H1 (cell line): Measurements from ENCODE around the gene MEIS2. TPM values are rescaled to one million over a fixed set of nuclear protein-coding genes. Genes with fewer than 3 reads are reported as not detected.
A peak's percentile ranks its signal among the peaks of the same experiment; 100 is the strongest.

Source experiments
- CTCF ChIA-PET: fragments of 300-600 bp; sonication (Branson Sonifier 250); formaldehyde crosslinking; loops from one replicate; lab custom pipeline; 2021; ENCODE audit not compliant: partially characterized antibody; lab: Charles Lee
- POLR2A ChIA-PET: fragments of 300-600 bp; sonication (Branson Sonifier 250); formaldehyde crosslinking; loops from one replicate; lab custom pipeline; 2021; ENCODE audit warnings: inconsistent platforms; ENCODE audit not compliant: partially characterized antibody; lab: Charles Lee
- DNase-seq, 2 experiments: peaks; one replicate each; pipeline versions ENCODE4 v3.0.0 to v3.0.0-alpha.2; 2010 to 2022; ENCODE audit warnings: low spot score in 2 of 2, low read depth in 1 of 2, mixed read lengths in 1 of 2
- FAIRE-seq: peaks from 2 replicates; lab custom pipeline; 2011; peaks lifted over from hg19 to GRCh38; lab: Jason Lieb, UNC
- H2AFZ ChIP-seq: 2 replicates; pipeline ENCODE4 v1.8.1; 2012; ENCODE audit warnings: low read length, inconsistent platforms
- H2AK5ac ChIP-seq: 2 replicates; pipeline ENCODE4 v1.6.1; 2013; ENCODE audit warnings: low read depth, low read length
- H2BK120ac ChIP-seq: replicated peaks from 2 replicates; pipeline ENCODE3; 2013; ENCODE audit warnings: low read depth, low read length, inconsistent platforms
- H2BK12ac ChIP-seq: 2 replicates; pipeline ENCODE4 v1.6.1; 2013; ENCODE audit warnings: low read depth, low read length
- H2BK15ac ChIP-seq: 2 replicates; pipeline ENCODE4 v1.6.1; 2013; ENCODE audit warnings: low read length
- H2BK20ac ChIP-seq: 2 replicates; pipeline ENCODE4 v1.6.1; 2013; ENCODE audit warnings: low read length
- H2BK5ac ChIP-seq: 2 replicates; pipeline ENCODE4 v1.6.1; 2013; ENCODE audit warnings: low read depth, low read length
- H3K14ac ChIP-seq: 2 replicates; pipeline ENCODE4 v1.6.1; 2013; ENCODE audit warnings: inconsistent platforms; ENCODE audit not compliant: insufficient read length
- H3K18ac ChIP-seq: 2 replicates; pipeline ENCODE4 v1.6.1; 2013; ENCODE audit warnings: low read length; ENCODE audit errors: extremely low read depth
- H3K23ac ChIP-seq: 2 replicates; pipeline ENCODE4 v1.6.1; 2013; ENCODE audit warnings: inconsistent platforms; ENCODE audit not compliant: insufficient read length
- H3K23me2 ChIP-seq: 2 replicates; pipeline ENCODE4 v1.6.1; 2013; ENCODE audit warnings: low read depth, low read length
- H3K27ac ChIP-seq: 2 replicates; pipeline ENCODE4 v1.6.1; 2011; ENCODE audit warnings: low read depth, low read length, inconsistent platforms
- H3K27me3 ChIP-seq, 4 experiments: replicated peaks in 1 of 4; 1 replicate in 1 of 4; 2 replicates in 3 of 4; pipeline versions ENCODE4 v1.6.1 to v1.8.1; 2011 to 2013; ENCODE audit warnings: low read length in 3 of 4, mild to moderate bottlenecking in 3 of 4, inconsistent platforms in 2 of 4, mixed read lengths in 2 of 4, moderate library complexity in 1 of 4; ENCODE audit not compliant: control insufficient read depth in 3 of 4, insufficient read depth in 3 of 4; ENCODE audit errors: extremely low read depth in 1 of 4
- H3K36me3 ChIP-seq, 4 experiments: 2 replicates each; pipeline versions ENCODE4 v1.6.1 to v1.8.1; 2011 to 2013; ENCODE audit warnings: mild to moderate bottlenecking in 4 of 4, low read length in 3 of 4, moderate library complexity in 2 of 4, control low read depth in 1 of 4, inconsistent platforms in 1 of 4; ENCODE audit not compliant: insufficient read depth in 4 of 4, control insufficient read depth in 2 of 4
- H3K4ac ChIP-seq: replicated peaks from 2 replicates; pipeline ENCODE3; 2013; ENCODE audit warnings: low read length, low read depth, mixed read lengths, inconsistent platforms; ENCODE audit not compliant: insufficient read length
- H3K4me1 ChIP-seq, 4 experiments: replicated peaks in 1 of 4; 1 replicate in 1 of 4; 2 replicates in 3 of 4; pipeline versions ENCODE4 v1.6.1 to v1.8.1; 2011 to 2013; ENCODE audit warnings: low read length in 3 of 4, inconsistent platforms in 2 of 4, mixed read lengths in 1 of 4; ENCODE audit not compliant: insufficient read depth in 4 of 4, control insufficient read depth in 3 of 4
- H3K4me2 ChIP-seq, 2 experiments: 2 replicates each; pipeline versions ENCODE4 v1.6.1 to v1.8.1; 2011 to 2013; ENCODE audit warnings: low read depth in 2 of 2, low read length in 2 of 2, control low read depth in 1 of 2, inconsistent platforms in 1 of 2, mild to moderate bottlenecking in 1 of 2; ENCODE audit not compliant: insufficient read depth in 1 of 2
- H3K4me3 ChIP-seq, 4 experiments: fragments of 200-600, 300-600 bp in 1 of 4; sonication (generic), shearing (Covaris generic), sonication (Bioruptor Twin) in 1 of 4; 2 replicates each; pipeline versions ENCODE4 v1.5.1 to v1.8.1; 2011 to 2016; ENCODE audit warnings: low read length in 4 of 4, low read depth in 3 of 4, control low read depth in 2 of 4, inconsistent platforms in 2 of 4, mild to moderate bottlenecking in 2 of 4, mixed read lengths in 1 of 4, moderate library complexity in 1 of 4; ENCODE audit not compliant: insufficient read depth in 2 of 4; ENCODE audit errors: extremely low read depth in 1 of 4
- H3K56ac ChIP-seq: replicated peaks from 2 replicates; pipeline ENCODE3; 2013; ENCODE audit warnings: low read depth, mild to moderate bottlenecking, mixed read lengths, low read length, inconsistent platforms; ENCODE audit not compliant: insufficient read length
- H3K79me1 ChIP-seq: 2 replicates; pipeline ENCODE4 v1.6.1; 2013; ENCODE audit warnings: low read depth, low read length, control low read depth
- H3K79me2 ChIP-seq, 2 experiments: 2 replicates each; pipeline versions ENCODE4 v1.6.1 to v1.8.1; 2012 to 2013; ENCODE audit warnings: low read length in 2 of 2, mild to moderate bottlenecking in 2 of 2, inconsistent platforms in 1 of 2; ENCODE audit not compliant: insufficient read depth in 2 of 2, control insufficient read depth in 1 of 2
- H3K9ac ChIP-seq, 4 experiments: replicated peaks in 1 of 4; 1 replicate in 1 of 4; 2 replicates in 3 of 4; pipeline versions ENCODE4 v1.6.1 to v1.8.1; 2011 to 2013; ENCODE audit warnings: low read depth in 3 of 4, low read length in 3 of 4, control low read depth in 2 of 4, mild to moderate bottlenecking in 2 of 4, moderate library complexity in 2 of 4, inconsistent platforms in 1 of 4; ENCODE audit errors: extremely low read depth in 1 of 4
- H3K9me3 ChIP-seq, 2 experiments: 2 replicates each; pipeline versions ENCODE4 v1.6.1 to v1.8.1; 2012 to 2013; ENCODE audit warnings: mild to moderate bottlenecking in 2 of 2, moderate library complexity in 2 of 2, control low read depth in 1 of 2, inconsistent platforms in 1 of 2, low read depth in 1 of 2, low read length in 1 of 2, mixed read lengths in 1 of 2; ENCODE audit not compliant: insufficient read depth in 2 of 2
- H4K20me1 ChIP-seq, 2 experiments: replicated peaks in 1 of 2; 2 replicates each; pipeline versions ENCODE3 to v1.8.1; 2011 to 2013; ENCODE audit warnings: inconsistent platforms in 2 of 2, low read length in 2 of 2, mild to moderate bottlenecking in 1 of 2; ENCODE audit not compliant: insufficient read depth in 2 of 2, control insufficient read depth in 1 of 2
- H4K5ac ChIP-seq: 2 replicates; pipeline ENCODE4 v1.6.1; 2013; ENCODE audit warnings: low read length, low read depth, mixed read lengths, inconsistent platforms; ENCODE audit not compliant: insufficient read length
- H4K8ac ChIP-seq: 2 replicates; pipeline ENCODE4 v1.8.0; 2013; ENCODE audit warnings: mild to moderate bottlenecking, moderate library complexity, low read length, inconsistent platforms; ENCODE audit not compliant: insufficient read depth; ENCODE audit errors: extremely low read depth
- H4K91ac ChIP-seq: replicated peaks from 2 replicates; pipeline ENCODE3; 2013; ENCODE audit warnings: low read length, mixed read lengths, inconsistent platforms; ENCODE audit not compliant: insufficient read length
- CTBP2 ChIP-seq: IDR thresholded peaks from 2 replicates; pipeline ENCODE4 v1.7.0; 2011; ENCODE audit warnings: borderline replicate concordance, mild to moderate bottlenecking, moderate library complexity, mixed read lengths, low read length; ENCODE audit not compliant: insufficient read depth, insufficient read length
- EZH2 ChIP-seq: fragments of 200-600 bp; sonication (generic); IDR thresholded peaks from 2 replicates; pipeline ENCODE4 v1.7.1; 2012; ENCODE audit warnings: low read depth, mild to moderate bottlenecking, moderate library complexity, low read length, inconsistent platforms; ENCODE audit not compliant: severe bottlenecking
- RNF2 ChIP-seq: fragments of 200-900, 300-1000 bp; sonication (generic); IDR thresholded peaks from 2 replicates; pipeline ENCODE4 v1.7.1; 2016; ENCODE audit warnings: borderline replicate concordance, low read depth, mild to moderate bottlenecking, antibody characterized with exemption, low read length; ENCODE audit not compliant: poor library complexity, severe bottlenecking; ENCODE audit errors: missing control alignments
- SP1 ChIP-seq: IDR thresholded peaks from 2 replicates; pipeline ENCODE4 v1.6.1; 2011; ENCODE audit warnings: low read depth, low read length
- SUZ12 ChIP-seq: fragments of 200-600 bp; sonication (generic); IDR thresholded peaks from 2 replicates; pipeline ENCODE4 v1.6.1; 2012; ENCODE audit warnings: mild to moderate bottlenecking, inconsistent platforms, low read length, moderate library complexity, mixed read lengths
- TAF1 ChIP-seq: IDR thresholded peaks from 2 replicates; pipeline ENCODE4 v1.6.1; 2011; ENCODE audit warnings: mild to moderate bottlenecking, low read depth, low read length
- WGBS, 2 experiments: shearing (Covaris generic) in 1 of 2; methylation state at CpG; one replicate each; pipeline versions ENCODE4 v1.1.6 to v1.1.7; 2013 to 2015; ENCODE audit warnings: low lambda C conversion rate in 2 of 2, mixed read lengths in 2 of 2, inconsistent platforms in 1 of 2, low coverage in 1 of 2, missing lambda C conversion rate in 1 of 2; ENCODE audit not compliant: insufficient replicate concordance in 2 of 2, insufficient coverage in 1 of 2, insufficient read length in 1 of 2; ENCODE audit errors: extremely low coverage in 1 of 2, missing lambda C conversion rate in 1 of 2; 5-methylcytosine and 5-hydroxymethylcytosine counted together
- polyA plus RNA-seq, 7 experiments: library from polyadenylated mRNA; depleted of rRNA in 3 of 7; stranded (reverse) in 5 of 7; unstranded in 2 of 7; fragments of >200 nt in 5 of 7; fragments of 200-250 nt in 2 of 7; gene quantifications; 1 replicate in 5 of 7; 2 replicates in 1 of 7; 4 replicates in 1 of 7; pipeline versions ENCODE4 v1.2.1 to v1.2.3, GENCODE V29; 2011 to 2013; ENCODE audit warnings: missing spikeins in 2 of 7, mixed read lengths in 2 of 7
- total RNA-seq: library from RNA; stranded (reverse); fragmentation: NEBNext Ultra II Directional; extraction: Animal tissue kit (Norgen Biotek cat#: 25700); gene quantifications from 2 replicates; pipeline ENCODE4 v1.2.1, GENCODE V29; 2021
- TF ChIP-seq, protein P1 (sequence below): IDR thresholded peaks from 2 replicates; pipeline ENCODE4 v1.6.1; 2012; ENCODE audit warnings: inconsistent platforms

Gene MEIS2
- total and polyA plus RNA-seq, 2 of the 8 experiments (the other 6 are each of a cell fraction or from before 2014, with no cell fraction given) = 0.22 to 1.2 TPM

DNA sequence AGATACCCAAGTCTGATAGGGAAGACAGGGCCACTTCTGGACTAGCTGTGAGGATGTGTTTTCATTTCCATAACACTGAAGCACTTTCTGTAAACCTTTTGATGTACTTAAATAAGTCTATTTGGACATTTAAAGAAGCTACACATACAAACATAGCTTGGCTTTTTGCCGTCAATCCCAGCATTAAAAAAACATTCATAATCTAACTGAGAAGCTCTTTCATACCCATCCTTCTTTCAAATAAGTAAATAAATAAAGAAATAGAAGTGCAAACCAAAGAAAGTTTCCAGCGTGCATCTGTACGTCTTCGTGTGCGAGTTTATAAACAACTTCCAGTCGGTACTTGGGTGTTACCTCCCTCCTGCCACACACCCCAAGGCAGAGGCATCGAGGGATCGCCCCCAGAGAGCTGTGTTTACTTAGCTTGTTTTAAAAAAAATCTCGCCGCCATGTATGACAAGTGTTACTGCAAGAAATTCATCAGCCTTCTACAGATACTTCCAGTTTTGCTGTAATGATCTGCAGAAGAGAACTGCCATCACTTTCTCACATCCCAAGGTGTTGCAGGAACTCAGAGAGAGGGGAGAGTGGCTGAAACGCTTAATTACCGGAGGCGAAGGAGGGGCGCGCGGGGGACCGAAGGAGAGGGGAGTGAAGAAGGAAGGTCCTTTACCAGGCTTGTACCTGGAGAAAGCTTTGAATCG lies 9.0 kb upstream of the MEIS2 start:
- H3K27ac ChIP-seq = no peak overlapping the region
- H3K36me3 ChIP-seq = no peaks in the 10 kb centered on the region
- peaks cover 18% of the 10 kb centered on the region; the same call in 1 of the 2 replicates for H3K23me2 ChIP-seq
- no peak overlapping the region for H2BK20ac ChIP-seq
- H3K23ac ChIP-seq = no peak overlapping the region
- WGBS, 2 experiments = 2% methylated on average over 18 of the region's 18 CpGs; no CpG with 5 or more reads in 1 of the 2 experiments
- peak overlapping the region; percentile 77 to 92 for H3K4me2 ChIP-seq
- no peak for DNase-seq
- H4K91ac ChIP-seq = no peak overlapping the region
- H3K4ac ChIP-seq = no peak overlapping the region
- no peak overlapping the region for H2BK5ac ChIP-seq
- ChIA-PET POLR2A (interaction anchor here (0.6 to 2.1 kb wide), 4 partner anchors 14 to 229 kb away, joined by 3 to 5 read pairs (median 5); no protein-coding TSS in a partner anchor), CTCF (interaction anchor here (0.6 to 9.9 kb wide), 8 partner anchors 13 to 782 kb away, joined by 3 to 130 read pairs (median 4); no protein-coding TSS in a partner anchor)
- H3K9me3 ChIP-seq = no peaks in the 10 kb centered on the region; a peak in 1 of 4 replicates
- no peaks in the 10 kb centered on the region for H3K79me1 ChIP-seq
- no peak for FAIRE-seq
- H3K18ac ChIP-seq = no peak overlapping the region
- H3K56ac ChIP-seq = no peak overlapping the region
- H2BK12ac ChIP-seq = no peak overlapping the region
- H3K79me2 ChIP-seq = no peaks in the 10 kb centered on the region
- peaks cover 7 to 21% (median 14%) of the 10 kb centered on the region in 4 experiments for H3K4me1 ChIP-seq
- peak overlapping the region in 3 of 4 experiments; percentile 12 to 74 (median 21); a peak in 5 of 8 replicates for H3K4me3 ChIP-seq
- no peak overlapping the region for H2AK5ac ChIP-seq
- H4K20me1 ChIP-seq = peaks cover 3% of the 10 kb centered on the region in 2 experiments
- H2AFZ ChIP-seq = no peak overlapping the region
- peak; percentile 44 for TF ChIP-seq EZH2
- TF ChIP-seq, protein P1, sequence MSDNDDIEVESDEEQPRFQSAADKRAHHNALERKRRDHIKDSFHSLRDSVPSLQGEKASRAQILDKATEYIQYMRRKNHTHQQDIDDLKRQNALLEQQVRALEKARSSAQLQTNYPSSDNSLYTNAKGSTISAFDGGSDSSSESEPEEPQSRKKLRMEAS = no peak
- peak; percentile 77 for TF ChIP-seq CTBP2
- peak; percentile 86 for TF ChIP-seq RNF2
- 0 out of 2 replicates have a peak, but pooled peaks have one; percentile 40 for TF ChIP-seq SUZ12
- TF ChIP-seq SP1 = peak; percentile 68; the same call in 1 of the 2 replicates
- TF ChIP-seq TAF1 = no peak
- H3K14ac ChIP-seq = no peak overlapping the region
- H4K8ac ChIP-seq = no peak overlapping the region
- H3K27me3 ChIP-seq = peaks cover 49 to 84% (median 70%) of the 10 kb centered on the region in 4 experiments
- H2BK120ac ChIP-seq = no peak overlapping the region
- no peak overlapping the region; the same call in 1 of the 2 replicates for H2BK15ac ChIP-seq
- no peak overlapping the region for H4K5ac ChIP-seq
- no peak overlapping the region for H3K9ac ChIP-seq
